HG02571 (cell line): ENCODE results near the gene UGT2B7.
"Not testable (repeated sequence)": the region's sequence is repeated elsewhere in the genome, so short reads cannot be mapped to it uniquely, and the experiment has no call there.

Experiments
- ATAC-seq: cut with Tn5 transposase; IDR thresholded peaks from one replicate; pipeline ENCODE4 v1.9.1; 2021; ENCODE audit warnings: mild to moderate bottlenecking, moderate library complexity; ENCODE audit not compliant: unreplicated experiment

Gene UGT2B7

DNA sequence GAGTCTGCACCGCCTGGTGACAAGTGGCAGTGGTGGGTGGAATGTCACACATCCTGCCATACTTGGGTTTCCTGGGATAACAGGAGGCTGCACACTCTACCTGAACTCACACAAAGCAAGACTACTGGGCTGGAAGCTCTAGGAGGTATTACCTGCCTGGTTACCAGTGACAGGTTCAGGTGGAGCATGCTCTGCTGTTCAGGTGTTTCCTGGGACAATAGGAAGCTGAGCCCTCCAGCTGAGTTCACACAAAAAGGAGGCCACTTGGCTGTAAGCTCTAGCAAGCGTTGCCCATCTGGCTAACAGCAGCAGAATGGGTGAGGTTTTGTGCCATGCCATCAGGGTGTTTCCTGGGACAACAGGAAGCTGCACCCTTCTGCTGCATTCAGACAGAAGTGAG lies 17.4 kb upstream of the UGT2B7 start:
- ATAC-seq: no peak

DNA sequence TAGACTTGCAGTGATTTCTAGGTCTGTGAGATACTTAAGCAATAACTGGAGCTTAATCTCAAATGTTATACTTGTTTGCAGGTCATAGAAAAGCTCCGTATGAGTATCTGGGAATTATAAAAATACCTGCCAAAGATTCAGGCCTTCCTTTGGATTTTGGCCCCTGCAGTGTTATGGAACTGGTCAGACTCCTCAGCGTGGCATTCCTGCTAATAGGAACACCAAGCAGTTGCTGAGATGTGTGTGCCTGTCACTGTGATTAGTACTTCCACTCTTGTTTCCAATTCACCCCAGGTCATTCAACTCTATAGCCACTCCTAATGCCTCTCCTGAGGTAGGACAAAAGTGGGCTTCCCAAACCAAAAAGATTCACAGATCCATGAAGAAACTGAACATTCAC lies 7.8 kb upstream of the UGT2B7 start:
- no peak for ATAC-seq

DNA sequence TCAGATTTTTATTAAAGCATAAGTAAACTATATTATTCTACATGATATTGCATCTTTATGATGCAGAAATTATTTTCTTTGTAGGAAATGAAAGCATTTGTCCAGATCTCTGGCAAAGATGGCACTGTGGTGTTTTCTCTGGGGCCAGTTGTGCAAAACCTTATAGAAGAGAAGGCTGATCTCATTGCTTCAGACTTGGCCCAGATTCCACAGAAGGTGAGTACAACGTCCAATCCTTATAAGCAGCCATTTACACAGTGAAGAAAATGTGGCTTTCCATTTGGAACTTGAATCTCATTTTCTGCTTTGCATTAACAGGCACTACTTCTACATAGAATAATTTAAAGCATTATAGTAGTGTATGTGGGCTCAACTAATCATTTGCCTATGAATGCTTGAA lies 6.9 kb upstream of the UGT2B7 start:
- no peak for ATAC-seq

DNA sequence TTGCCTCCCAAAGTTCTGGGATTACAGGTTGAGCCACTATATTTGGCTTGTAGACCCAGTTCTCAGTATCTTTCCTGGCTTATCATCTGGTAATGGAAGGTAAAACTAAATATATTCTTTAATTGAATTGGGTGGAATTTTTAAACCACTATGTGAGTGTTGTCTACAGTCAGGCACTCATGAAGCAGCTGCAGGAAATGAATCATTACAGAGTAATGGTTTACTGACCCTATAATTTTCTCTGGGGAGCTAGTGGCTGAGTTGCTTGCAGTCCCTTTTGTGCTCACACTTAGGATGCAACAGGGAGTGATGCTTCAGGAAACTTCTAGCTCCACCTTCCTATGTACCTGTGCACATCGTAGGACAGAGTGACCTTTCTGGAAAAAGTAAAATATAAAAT lies 4.1 kb upstream of the UGT2B7 start:
- ATAC-seq: no peak

DNA sequence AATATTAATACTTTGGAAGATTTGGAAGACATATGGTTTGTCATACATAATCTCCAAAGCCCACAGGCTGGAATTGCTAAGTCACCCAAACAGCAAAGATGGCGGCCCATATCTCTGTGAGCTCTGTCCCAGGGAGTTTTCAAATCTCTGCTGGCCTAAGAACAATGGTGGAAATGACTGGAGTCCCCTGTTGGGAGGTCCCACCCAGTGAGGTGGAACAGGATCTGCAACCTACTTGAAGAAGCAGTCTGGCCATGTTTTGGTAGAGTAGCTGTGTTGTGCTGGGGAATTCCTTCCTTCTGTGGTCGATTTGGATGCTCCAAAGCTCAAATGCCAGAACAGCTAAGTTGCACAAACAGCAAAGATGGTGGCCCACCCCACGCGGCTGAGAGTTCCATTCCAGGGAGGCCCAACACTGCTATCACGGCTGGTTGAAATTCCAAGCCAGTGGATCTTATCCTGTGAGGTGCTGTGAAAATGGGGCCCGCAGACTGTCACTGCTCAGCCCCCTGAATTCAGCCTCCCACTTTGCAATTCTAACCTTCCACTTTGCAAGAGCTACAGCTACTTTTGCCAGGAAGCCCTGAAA lies 3.2 kb upstream of the UGT2B7 start:
- no peak for ATAC-seq

DNA sequence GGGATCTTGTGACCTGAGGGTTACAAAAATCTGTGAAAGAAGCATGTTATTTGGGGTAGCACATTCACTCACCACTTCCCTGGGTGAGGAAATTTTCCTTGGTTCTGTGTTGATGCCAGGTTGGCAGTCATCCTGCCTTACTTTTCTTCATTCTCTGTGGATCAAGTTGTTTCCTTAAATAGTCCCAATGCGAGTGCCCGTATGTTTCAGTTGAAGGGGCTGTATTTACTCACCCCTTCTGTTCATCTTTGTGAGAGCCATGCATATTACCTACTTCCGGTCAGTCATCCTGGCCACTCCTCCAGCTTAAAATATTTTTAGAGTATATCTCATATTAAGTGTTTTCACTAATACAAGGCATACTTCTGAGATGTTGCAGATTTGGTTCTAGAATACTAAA lies 2.6 kb upstream of the UGT2B7 start:
- ATAC-seq: no peak

DNA sequence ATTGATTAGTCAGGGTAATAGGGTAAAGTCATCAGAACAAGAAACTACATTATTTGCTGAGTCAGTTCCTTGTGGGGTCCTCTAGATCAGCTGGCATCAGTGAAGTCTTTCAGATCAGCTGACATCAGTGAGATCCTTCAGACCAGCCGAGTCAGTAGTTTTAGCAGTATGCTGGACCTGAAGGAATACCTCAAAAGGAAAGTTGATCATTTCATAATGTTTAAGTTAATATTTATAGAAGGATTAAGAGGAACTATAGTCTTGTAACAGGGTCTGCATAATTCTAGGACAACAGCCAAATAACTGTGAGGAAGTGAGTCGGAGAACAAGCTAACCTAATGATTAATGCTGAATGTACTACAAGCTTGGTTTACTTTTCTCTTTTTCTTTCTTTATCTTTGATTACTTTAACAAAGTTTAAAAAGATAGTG lies 958 bp upstream of the UGT2B7 start:
- no peak for ATAC-seq

DNA sequence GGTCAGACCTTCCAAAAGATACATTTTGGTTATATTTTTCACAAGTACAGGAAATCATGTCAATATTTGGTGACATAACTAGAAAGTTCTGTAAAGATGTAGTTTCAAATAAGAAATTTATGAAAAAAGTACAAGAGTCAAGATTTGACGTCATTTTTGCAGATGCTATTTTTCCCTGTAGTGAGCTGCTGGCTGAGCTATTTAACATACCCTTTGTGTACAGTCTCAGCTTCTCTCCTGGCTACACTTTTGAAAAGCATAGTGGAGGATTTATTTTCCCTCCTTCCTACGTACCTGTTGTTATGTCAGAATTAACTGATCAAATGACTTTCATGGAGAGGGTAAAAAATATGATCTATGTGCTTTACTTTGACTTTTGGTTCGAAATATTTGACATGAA lies 536 bp downstream of the UGT2B7 start:
- ATAC-seq: no peak

DNA sequence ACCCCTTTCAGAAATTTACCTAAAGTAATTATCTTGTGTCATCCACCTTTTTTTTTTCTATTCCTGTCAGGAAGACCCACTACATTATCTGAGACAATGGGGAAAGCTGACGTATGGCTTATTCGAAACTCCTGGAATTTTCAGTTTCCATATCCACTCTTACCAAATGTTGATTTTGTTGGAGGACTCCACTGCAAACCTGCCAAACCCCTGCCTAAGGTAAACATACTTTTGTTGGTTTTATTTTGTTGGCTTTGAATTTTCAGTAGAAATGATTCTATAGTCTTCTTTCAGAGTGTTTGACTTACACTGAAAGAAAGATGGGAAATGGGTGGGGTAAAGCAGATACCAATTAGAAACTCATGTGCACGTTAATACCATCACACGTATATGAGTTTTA lies 2.2 kb downstream of the UGT2B7 start:
- ATAC-seq: no peak

DNA sequence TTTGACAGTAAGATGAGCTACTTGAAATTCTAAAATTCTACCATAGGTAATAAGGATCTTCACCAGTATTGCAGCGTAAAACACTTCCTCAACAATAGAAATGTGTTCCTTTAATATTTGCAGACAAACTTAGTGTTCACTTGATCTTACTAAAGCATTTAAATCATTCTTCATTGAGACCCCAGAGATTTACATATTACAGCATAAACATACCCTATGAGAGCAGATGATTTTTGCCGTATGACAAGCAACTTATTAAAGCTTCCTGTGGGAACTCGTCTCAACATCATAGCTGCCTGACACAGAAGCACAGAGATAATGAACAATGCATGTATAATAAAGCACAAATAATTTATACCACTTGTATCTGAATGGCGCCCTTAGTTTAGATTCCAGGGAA lies 3.6 kb downstream of the UGT2B7 start:
- no peak for ATAC-seq

DNA sequence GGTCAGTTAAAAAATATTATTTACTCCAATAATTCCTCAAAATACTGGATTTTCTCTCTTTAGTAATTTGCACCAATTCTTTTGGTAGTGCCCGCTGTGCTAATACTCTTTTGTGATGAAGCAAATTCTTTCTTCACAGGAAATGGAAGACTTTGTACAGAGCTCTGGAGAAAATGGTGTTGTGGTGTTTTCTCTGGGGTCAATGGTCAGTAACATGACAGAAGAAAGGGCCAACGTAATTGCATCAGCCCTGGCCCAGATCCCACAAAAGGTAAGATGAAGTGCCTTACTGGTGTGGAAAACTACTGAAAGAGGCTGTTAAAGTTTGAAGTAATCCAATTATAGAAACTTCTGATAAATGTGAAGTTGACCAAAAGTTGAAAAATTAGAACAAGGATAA lies 6.4 kb downstream of the UGT2B7 start:
- not testable (repeated sequence) for ATAC-seq

DNA sequence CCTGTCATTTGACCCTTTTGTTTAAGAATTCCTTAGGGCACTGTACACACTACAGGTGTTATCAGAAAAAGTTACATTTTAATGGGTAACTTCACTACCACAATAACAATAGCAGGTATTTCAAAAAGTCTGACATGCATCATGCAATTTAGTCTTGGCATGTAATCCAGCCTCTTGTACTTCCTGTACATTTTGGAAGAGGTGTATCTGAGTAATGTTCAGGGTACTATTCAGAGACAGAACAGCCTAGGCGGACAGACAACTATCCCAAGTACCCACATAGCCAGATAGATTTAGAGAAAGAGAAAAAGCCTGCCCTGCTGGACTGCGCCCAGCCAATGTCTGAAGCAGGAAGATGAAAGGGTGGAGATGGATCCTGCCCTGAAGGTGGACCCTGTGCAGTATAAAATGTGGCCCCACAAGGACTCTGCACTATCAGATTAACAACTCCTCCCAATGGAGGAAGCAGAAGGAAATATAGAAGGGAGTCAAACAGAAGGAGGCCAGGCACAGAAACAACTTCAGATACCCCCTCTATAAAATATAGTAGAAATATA lies 8.5 kb downstream of the UGT2B7 start:
- ATAC-seq: no peak

DNA sequence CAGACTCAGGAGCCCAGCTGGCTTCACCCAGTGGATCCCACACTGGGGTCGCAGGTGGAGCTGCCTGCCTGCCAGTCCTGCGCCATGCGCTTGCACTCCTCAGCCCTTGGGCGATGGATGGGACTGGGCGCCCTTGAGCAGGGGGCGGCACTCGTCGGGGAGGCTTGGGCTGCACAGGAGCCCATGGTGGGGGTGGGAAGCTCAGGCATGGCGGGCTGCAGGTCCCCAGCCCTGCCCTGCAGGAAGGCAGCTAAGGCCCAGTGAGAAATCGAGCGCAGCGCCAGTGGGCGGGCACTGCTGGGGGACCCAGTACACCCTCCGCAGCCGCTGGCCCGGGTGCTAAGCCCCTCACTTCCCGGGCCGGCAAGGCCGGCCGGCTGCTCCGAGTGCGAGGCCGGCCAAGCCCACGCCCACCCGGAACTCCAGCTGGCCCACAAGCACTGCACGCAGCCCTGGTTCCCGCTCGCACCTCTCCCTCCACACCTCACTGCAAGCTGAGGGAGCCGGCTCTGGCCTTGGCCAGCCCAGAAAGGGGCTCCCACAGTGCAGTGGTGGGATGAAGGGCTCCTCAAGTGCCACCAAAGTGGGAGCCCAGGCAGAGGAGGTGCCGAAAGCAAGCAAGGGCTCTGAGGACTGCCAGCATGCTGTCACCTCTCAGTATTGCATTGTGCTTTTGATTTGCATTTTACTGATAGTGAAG lies 19.0 kb downstream of the UGT2B7 start:
- ATAC-seq: not testable (repeated sequence)

DNA sequence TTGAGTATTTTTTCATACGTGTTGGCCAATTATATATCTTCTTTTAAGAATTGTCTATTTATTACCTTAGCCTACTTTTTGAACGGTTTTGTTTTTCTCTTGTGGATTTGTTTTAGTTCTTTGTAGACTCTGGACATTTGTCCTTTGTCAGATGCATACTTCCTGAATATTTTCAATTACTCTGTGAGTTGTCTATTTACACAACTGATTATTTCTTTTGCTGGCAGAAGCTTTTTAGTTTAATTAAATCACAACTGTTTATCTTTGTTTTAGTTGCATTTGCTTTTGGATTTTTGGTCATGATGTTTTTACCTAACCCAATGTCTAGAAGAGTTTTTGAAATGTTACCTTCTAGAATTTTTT lies 19.6 kb downstream of the UGT2B7 start:
- ATAC-seq: no peak

DNA sequence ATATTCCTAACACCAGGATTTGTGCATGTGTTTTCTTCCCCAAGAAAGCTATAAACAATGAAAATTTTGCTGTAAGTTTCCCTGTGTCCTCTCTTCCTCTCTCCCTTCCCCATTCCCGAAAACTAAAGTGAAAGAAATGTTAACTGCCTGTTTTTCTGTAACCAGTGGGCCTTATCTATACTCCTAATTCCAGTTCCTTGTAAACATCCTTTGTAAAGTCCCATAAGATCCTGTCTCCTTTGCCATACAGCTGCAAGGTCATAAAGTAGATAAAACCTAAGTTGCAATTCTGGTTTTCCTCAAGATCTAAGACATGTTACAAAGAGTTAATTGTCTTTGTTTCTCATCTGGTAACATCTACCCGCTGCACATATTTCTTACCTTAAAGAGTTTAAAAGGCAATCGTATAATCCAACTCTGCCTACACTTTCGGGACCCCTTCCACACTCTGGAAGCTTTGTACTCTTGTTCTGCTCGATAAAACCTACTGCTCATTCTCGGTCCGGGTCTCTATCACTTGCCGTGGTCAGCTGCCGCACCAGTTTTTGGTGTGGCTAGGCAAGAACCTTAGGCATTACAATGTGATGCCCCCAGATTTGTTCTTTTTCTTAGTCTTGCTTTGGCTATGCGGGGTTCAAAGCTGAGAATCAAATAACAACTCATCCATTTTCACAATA lies 20.5 kb downstream of the UGT2B7 start:
- no peak for ATAC-seq

DNA sequence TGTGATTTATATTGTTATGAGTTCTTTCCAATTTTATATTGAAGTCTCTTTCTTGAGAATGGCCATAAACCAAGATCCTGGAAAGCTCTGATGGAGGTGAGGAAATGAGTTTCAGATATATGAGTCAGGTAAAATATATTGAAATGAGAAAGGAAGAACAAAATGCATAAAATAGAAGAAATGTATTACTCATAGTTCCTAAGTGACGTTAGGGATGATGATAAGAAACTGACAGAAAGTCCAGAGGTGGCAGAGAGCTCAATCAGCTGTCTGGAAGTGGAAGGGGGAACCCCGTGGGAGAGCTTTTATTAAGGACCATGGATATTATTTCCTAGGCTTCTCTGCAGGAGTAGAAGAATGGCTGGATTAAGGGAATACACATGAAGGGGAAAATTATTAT lies 24.6 kb downstream of the UGT2B7 start:
- ATAC-seq: no peak

DNA sequence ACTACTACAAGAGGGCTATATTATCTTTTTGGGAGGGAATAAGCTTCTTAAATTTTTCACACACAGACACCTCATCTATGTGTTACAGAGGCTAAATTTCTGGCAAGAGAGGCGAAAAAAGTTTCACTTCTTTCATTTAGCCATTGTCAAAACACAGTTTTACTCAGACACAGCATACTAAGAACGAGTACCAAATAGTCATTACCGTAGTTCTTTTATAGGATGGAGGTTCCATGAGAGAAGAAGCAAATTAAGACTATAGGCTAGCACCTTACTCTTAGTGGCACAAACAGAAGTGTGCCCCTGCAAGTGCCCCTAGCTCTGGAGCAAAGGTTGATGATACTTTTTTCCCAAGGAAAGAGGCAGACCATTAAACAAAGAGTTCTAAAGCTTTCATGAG lies 26.2 kb downstream of the UGT2B7 start:
- ATAC-seq: no peak

DNA sequence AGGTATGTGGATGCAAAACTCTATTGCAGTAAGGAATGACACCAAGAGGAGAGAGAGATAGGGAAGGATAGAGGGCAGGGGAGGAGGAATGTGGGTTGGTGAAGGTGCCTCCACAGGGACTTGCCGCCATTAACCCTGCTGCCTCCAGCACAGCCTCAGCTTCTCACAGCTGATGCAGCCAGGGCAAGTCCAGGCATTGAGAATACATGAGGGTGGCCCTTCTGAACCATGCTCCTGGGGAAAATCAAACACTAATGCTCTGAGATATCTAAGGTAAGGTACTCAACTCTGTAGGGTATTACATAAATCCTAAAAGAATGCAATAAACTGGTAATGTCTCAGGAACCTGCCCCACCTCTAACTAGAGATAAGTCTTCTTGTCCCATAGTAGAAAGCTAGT lies 28.7 kb downstream of the UGT2B7 start:
- no peak for ATAC-seq

DNA sequence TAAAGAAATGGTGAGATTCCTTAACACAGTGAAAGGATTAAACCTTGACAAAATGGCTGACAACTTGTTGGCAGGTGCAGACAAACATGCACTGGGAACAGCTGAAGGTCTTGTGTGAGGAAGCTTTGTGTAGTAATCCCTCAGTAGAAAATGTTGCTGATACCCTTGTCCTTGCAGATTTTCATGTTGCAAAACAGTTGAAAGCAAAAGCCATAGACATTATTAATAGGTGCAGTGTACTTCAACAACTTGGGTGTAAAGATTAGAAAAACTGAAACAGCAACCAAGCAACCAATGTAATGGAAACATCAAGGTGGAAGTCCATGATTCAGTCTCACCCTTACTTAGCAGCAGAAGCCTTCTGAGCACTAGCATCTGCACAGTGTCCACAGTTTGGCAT lies 29.8 kb downstream of the UGT2B7 start:
- no peak for ATAC-seq

DNA sequence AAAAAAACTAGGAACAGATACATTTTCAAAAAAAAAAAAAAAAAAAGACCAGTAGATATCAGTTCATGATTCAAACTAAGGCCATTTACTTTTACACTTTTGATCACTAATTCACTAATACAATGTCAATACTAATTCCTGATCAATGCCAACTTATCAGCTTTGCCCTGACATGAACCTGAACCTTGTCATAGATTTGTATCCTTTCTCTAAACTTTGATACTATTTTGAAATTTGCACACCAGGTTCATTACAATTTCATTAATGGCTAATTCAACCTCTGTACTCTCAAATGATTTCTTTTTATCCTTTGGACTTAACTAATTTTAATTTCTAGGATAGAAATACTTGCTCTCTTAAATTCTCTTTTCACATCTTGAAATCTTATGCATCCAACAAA lies 37.7 kb downstream of the UGT2B7 start:
- ATAC-seq: no peak

DNA sequence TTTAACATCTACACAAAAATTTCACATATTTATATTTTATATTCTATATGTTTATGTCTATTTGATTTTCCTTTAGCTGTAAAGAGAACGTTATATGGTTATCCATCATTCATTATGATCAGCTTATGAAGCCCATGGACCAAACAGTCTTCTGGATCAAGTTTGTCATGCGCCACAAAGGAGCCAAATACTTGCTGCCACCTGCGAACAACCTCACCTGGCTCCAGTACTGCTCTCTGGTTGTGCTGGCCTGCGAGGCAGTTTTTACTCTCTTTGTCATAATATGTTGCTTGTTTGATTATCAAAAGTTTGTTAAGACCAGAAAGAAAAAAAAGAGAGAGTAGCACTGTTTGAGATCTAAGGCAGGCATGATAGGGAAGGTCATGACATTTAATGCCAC lies 38.2 kb downstream of the UGT2B7 start:
- ATAC-seq: no peak

DNA sequence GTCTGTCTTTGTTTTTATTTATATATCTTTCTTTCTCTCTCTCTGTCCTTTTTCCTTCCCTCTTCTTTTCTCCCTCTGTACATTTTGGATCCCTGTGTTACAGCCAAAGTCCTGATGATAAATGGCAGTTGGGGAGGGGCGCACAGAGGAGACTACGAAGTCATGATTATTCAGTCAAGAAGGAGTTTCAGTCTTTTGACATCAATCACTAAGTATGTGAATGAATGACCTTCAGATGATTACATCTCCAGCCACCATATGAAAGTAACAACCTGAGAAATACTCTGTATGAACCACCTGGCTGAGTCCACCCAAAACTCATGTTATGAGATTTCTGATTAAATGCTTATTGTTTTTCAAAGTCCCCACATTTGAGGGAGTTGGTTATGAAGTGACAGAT lies 45.0 kb downstream of the UGT2B7 start:
- no peak for ATAC-seq
